ENCODE data around the gene PIK3R1. TPM values are rescaled to one million over a fixed set of nuclear protein-coding genes. Genes with fewer than 3 reads are reported as not detected.

The PIK3R1 gene
- total and polyA plus RNA-seq, 2 of the 4 experiments (the other 2 are of a cell fraction), result 2.4 to 9.3 TPM

DNA sequence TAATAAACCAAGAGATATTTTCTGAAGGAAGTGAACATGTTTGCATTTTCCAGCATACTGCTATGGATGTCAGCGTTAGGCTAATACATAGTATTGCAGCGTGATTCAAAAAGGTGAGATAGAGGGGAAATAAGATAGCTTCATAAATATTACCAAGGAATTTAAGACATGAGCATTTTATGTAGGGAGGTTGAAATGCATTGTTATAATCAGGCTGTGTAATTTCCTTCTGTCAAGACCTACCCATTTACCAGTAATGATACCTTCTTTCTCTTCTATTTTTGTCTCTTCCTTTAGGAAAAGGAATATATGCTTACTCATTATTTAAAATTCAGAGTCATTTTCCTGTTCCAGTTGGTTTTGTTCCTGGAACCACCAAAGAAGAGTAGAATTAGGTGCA, 33.3 kb downstream of the PIK3R1 start:
- no peak overlapping the region for H2BK5ac ChIP-seq (ENCODE audit: low read depth, low read length, poor library complexity, severe bottlenecking)
- DNase-seq (no peak), ATAC-seq (ENCODE audit: low read depth) (no peak)
- no peaks in the 10 kb centered on the region for H3K36me3 ChIP-seq (ENCODE audit: control insufficient read depth, insufficient read depth, low read length)
- H3K9me1 ChIP-seq (ENCODE audit: insufficient read depth, low read length), result peaks cover 9% of the 10 kb centered on the region
- H3K9ac ChIP-seq (ENCODE audit: low read depth, low read length), result no peak overlapping the region
- intact Hi-C loops (cut with micrococcal nuclease), result no loop called here
- no peak overlapping the region for H4K5ac ChIP-seq (ENCODE audit: low read depth, low read length)
- dilution Hi-C loops (cut with HindIII; ENCODE audit: low sequenced_read_pairs, unreplicated experiment), result no loop called here
- no peak overlapping the region for H3K27ac ChIP-seq (ENCODE audit: insufficient read depth, low read length)
- H4K20me1 ChIP-seq (ENCODE audit: insufficient read depth, low read length), result peaks cover 6% of the 10 kb centered on the region; the same call in 1 of the 2 replicates
- H3K18ac ChIP-seq (ENCODE audit: low read depth, low read length), result no peak overlapping the region
- H3K79me1 ChIP-seq (ENCODE audit: low read depth in 1 of 2, low read length in 2 of 2), result peaks cover 11 to 47% of the 10 kb centered on the region in 2 experiments
- no peak overlapping the region for H2BK120ac ChIP-seq (ENCODE audit: low read depth, low read length)
- H2AK5ac ChIP-seq (ENCODE audit: low read depth, low read length), result no peak overlapping the region
- H3K56ac ChIP-seq (ENCODE audit: extremely low read depth, insufficient read depth, low read length), result no peak overlapping the region
- no peaks in the 10 kb centered on the region for H3K9me3 ChIP-seq (ENCODE audit: control insufficient read depth, insufficient read depth, low read length)
- H3K14ac ChIP-seq (replicated peaks; ENCODE audit: low read depth, low read length), result no peak overlapping the region
- in situ Hi-C loops (cut with MboI; ENCODE audit: low sequenced_read_pairs), result no loop called here
- no peak overlapping the region for H3K4ac ChIP-seq (ENCODE audit: low read depth, low read length)
- POLR2A ChIA-PET (ENCODE audit: unreplicated experiment), result no interaction called here
- H2AK9ac ChIP-seq (replicated peaks; ENCODE audit: low read depth, low read length, poor library complexity), result no peak overlapping the region
- H3K23ac ChIP-seq (ENCODE audit: low read depth, low read length), result no peak overlapping the region
- no peak overlapping the region for H3K4me3 ChIP-seq (ENCODE audit: insufficient read depth, low read depth, low read length)
- no peak overlapping the region for H2BK20ac ChIP-seq (ENCODE audit: low read depth, low read length)
- no TSS peak for BruUV-seq (replicated peaks)
- H2BK15ac ChIP-seq (ENCODE audit: low read depth, low read length), result no peak overlapping the region
- TF ChIP-seq CTCF (conservative IDR thresholded peaks at IDR 0.05; ENCODE audit: low read depth, low read length) (no peak), SMC3 (IDR thresholded peaks at IDR 0.05; ENCODE audit: low read depth, low read length) (no peak), CEBPB (IDR thresholded peaks at IDR 0.05; ENCODE audit: low read depth, low read length) (no peak), CHD1 (IDR thresholded peaks at IDR 0.05; ENCODE audit: low read depth, low read length) (no peak)
- TF ChIP-seq, protein P1, sequence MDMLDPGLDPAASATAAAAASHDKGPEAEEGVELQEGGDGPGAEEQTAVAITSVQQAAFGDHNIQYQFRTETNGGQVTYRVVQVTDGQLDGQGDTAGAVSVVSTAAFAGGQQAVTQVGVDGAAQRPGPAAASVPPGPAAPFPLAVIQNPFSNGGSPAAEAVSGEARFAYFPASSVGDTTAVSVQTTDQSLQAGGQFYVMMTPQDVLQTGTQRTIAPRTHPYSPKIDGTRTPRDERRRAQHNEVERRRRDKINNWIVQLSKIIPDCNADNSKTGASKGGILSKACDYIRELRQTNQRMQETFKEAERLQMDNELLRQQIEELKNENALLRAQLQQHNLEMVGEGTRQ (IDR thresholded peaks at IDR 0.05; ENCODE audit: low read depth, low read length), result no peak
- H3K4me2 ChIP-seq (ENCODE audit: low read depth, low read length), result no peak overlapping the region
- H4K91ac ChIP-seq (ENCODE audit: insufficient read depth, low read depth, low read length), result no peak overlapping the region
- H3K4me1 ChIP-seq (ENCODE audit: control insufficient read depth, insufficient read depth, low read length), result peaks cover 12% of the 10 kb centered on the region
- no CpG with 5 or more reads among the region's 2 CpGs for WGBS, 2 experiments (ENCODE audit: extremely low coverage in 2 of 2, insufficient read length in 1 of 2)
- CTCF ChIA-PET, result interaction anchor here (0.9 kb wide), 1 partner anchor 33 kb away, joined by 3 read pairs; the partner anchor contains the start of gene PIK3R1
- no peaks in the 10 kb centered on the region for H3K27me3 ChIP-seq (ENCODE audit: control insufficient read depth, insufficient read depth, low read length)
- no peak overlapping the region for H4K8ac ChIP-seq (ENCODE audit: low read depth in 2 of 2, low read length in 2 of 2)
- no peak overlapping the region for H2AFZ ChIP-seq (replicated peaks; ENCODE audit: low read length, poor library complexity)
